MM.1S (cell line): Measurements from ENCODE around the gene TIAM1.

Experiments used
- CTCF ChIP-seq: fragments of 300-600 bp; sonication (generic); IDR thresholded peaks from 2 replicates; pipeline ENCODE4 v1.5.1; 2016; ENCODE audit warnings: antibody characterized with exemption, low read length, mixed read lengths
- EZH2 ChIP-seq: fragments of 300-600 bp; sonication (generic); optimal IDR thresholded peaks from 2 replicates; pipeline ENCODE3; 2017; ENCODE audit warnings: low read depth, mild to moderate bottlenecking, antibody characterized with exemption, low read length, mixed read lengths
- EZH2phosphoT487 ChIP-seq: fragments of 300-600 bp; sonication (generic); IDR thresholded peaks from 2 replicates; pipeline ENCODE4 v1.6.1; 2018; ENCODE audit warnings: antibody characterized with exemption, low read length

- TF ChIP-seq CTCF, result no peak
- TF ChIP-seq EZH2phosphoT487, result no peak
- TF ChIP-seq EZH2, result no peak
These were observed 3.0 kb downstream of the TIAM1 start for GRCh38 chr21:31340942-31341487.
